MCF 10A (cell line): ENCODE measurements around the gene PHLDB2. TPM values are rescaled to one million over a fixed set of nuclear protein-coding genes. Genes with fewer than 3 reads are reported as not detected.
A peak's percentile ranks its signal among the peaks of the same experiment; 100 is the strongest.

Experiments used
- BruUV-seq: library from RNA; stranded (reverse); fragments of 400-500 nt; replicated peaks from 2 replicates; lab custom pipeline; 2021; lab: Mats Ljungman, UMichigan
- CTCF ChIA-PET: fragments of 300-600 bp; sonication (Branson Sonifier 250); formaldehyde crosslinking; extraction: SDS; loops from one replicate; lab custom pipeline; 2021; ENCODE audit warnings: antibody characterized with exemption, inconsistent platforms; lab: Yijun Ruan, JAX
- POLR2A ChIA-PET: fragments of 300-600, 350-650 bp; sonication (Branson Sonifier 250); formaldehyde crosslinking; extraction: SDS; loops from one replicate; lab custom pipeline; 2020; ENCODE audit warnings: antibody characterized with exemption, inconsistent platforms; lab: Yijun Ruan, JAX
- DNase-seq: peaks from one replicate; pipeline ENCODE4 v3.0.0-alpha.2; 2018; ENCODE audit not compliant: unreplicated experiment
- H3K27ac Mint-ChIP-seq: one replicate; pipeline ENCODE4 v1.8.0; 2022; ENCODE audit warnings: mild to moderate bottlenecking, low read depth, mixed read lengths; ENCODE audit not compliant: unreplicated experiment
- H3K27me3 Mint-ChIP-seq: one replicate; pipeline ENCODE4 v1.8.0; 2022; ENCODE audit warnings: mixed read lengths; ENCODE audit not compliant: insufficient read depth, unreplicated experiment
- H3K36me3 Mint-ChIP-seq: one replicate; pipeline ENCODE4 v1.8.0; 2022; ENCODE audit warnings: mild to moderate bottlenecking, moderate library complexity, mixed read lengths; ENCODE audit not compliant: insufficient read depth, unreplicated experiment
- H3K4me1 Mint-ChIP-seq: one replicate; pipeline ENCODE4 v1.8.0; 2022; ENCODE audit warnings: mixed read lengths; ENCODE audit not compliant: insufficient read depth, unreplicated experiment
- H3K4me3 Mint-ChIP-seq: one replicate; pipeline ENCODE4 v1.8.0; 2022; ENCODE audit warnings: mild to moderate bottlenecking, moderate library complexity, mixed read lengths; ENCODE audit not compliant: unreplicated experiment
- H3K9me3 Mint-ChIP-seq: one replicate; pipeline ENCODE4 v1.8.0; 2022; ENCODE audit warnings: mixed read lengths; ENCODE audit not compliant: unreplicated experiment
- intact Hi-C: fragments of 100-400 bp; cut with micrococcal nuclease; formaldehyde crosslinking; loops from 2 replicates; pipeline ENCODE4 v1.14.1; 2022
- total RNA-seq: library from RNA; stranded (reverse); gene quantifications from 2 replicates; pipeline ENCODE4 v1.2.3, GENCODE V29; 2022
- TF ChIP-seq, protein P1 (sequence below): fragments of 200-600 bp; IDR thresholded peaks from one replicate; pipeline ENCODE4 v1.8.0; 2022; ENCODE audit warnings: antibody characterized with exemption, mild to moderate bottlenecking; ENCODE audit not compliant: unreplicated experiment

Gene PHLDB2
- total RNA-seq, 1 experiment from 2014 or later, result 109 TPM

DNA sequence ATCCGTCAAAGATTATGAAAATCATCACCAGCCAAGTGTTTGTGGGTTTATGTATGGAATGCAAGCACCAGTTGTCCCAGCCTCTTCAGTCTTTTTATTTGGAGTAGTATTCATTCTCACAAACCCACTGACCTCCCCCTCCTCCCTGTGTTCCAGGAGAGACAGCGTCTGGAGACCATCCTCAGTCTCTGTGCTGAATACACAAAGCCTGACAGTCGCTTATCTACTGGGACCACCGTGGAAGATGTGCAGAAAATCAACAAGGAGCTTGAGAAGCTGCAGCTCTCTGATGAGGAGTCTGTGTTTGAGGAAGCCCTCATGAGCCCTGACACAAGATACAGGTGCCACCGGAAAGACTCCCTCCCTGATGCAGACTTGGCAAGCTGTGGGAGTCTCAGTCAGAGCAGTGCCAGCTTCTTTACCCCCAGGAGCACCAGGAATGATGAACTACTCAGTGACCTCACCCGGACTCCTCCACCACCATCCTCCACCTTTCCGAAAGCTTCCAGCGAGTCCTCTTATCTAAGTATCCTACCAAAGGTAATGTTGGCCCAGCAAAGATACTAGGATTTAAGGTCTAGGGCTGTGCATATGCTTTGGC lies 54.2 kb downstream of the PHLDB2 start:
- ChIA-PET CTCF (interaction anchor here (0.5 to 1.7 kb wide), 5 partner anchors 19 to 197 kb away, joined by 3 to 5 read pairs (median 4); no protein-coding TSS in a partner anchor), POLR2A (interaction anchor here (0.9 to 3.3 kb wide), 4 partner anchors 8 to 52 kb away, joined by 3 to 14 read pairs (median 6); no protein-coding TSS in a partner anchor)
- Mint-ChIP-seq H3K27me3 (no peaks in the 10 kb centered on the region), H3K27ac (no peak overlapping the region), H3K4me1 (peaks cover 28% of the 10 kb centered on the region), H3K4me3 (no peak overlapping the region), H3K9me3 (no peaks in the 10 kb centered on the region), H3K36me3 (peaks cover 91% of the 10 kb centered on the region)
- BruUV-seq, result no TSS peak
- TF ChIP-seq, protein P1, sequence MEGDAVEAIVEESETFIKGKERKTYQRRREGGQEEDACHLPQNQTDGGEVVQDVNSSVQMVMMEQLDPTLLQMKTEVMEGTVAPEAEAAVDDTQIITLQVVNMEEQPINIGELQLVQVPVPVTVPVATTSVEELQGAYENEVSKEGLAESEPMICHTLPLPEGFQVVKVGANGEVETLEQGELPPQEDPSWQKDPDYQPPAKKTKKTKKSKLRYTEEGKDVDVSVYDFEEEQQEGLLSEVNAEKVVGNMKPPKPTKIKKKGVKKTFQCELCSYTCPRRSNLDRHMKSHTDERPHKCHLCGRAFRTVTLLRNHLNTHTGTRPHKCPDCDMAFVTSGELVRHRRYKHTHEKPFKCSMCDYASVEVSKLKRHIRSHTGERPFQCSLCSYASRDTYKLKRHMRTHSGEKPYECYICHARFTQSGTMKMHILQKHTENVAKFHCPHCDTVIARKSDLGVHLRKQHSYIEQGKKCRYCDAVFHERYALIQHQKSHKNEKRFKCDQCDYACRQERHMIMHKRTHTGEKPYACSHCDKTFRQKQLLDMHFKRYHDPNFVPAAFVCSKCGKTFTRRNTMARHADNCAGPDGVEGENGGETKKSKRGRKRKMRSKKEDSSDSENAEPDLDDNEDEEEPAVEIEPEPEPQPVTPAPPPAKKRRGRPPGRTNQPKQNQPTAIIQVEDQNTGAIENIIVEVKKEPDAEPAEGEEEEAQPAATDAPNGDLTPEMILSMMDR, result no peak
- intact Hi-C loops, result no loop called here
- no peak for DNase-seq

GRCh38 chr3:111915905-111916304 lies 56.8 kb downstream of the PHLDB2 start:
- ChIA-PET POLR2A (interaction anchor here (0.8 to 1.6 kb wide), 3 partner anchors 10 to 57 kb away, joined by 3 read pairs; partner anchors contain the start of gene PHLDB2), CTCF (interaction anchor here (0.6 to 2.0 kb wide), 3 partner anchors 51 to 200 kb away, joined by 4 to 5 read pairs (median 4); no protein-coding TSS in a partner anchor)
- DNase-seq, result no peak
- Mint-ChIP-seq H3K4me1 (peaks cover 21% of the 10 kb centered on the region), H3K27me3 (no peaks in the 10 kb centered on the region), H3K36me3 (peaks cover 91% of the 10 kb centered on the region), H3K4me3 (no peak overlapping the region), H3K27ac (peak overlapping the region; percentile 43), H3K9me3 (no peaks in the 10 kb centered on the region)
- TF ChIP-seq, protein P1, result no peak
- intact Hi-C loops, result no loop called here
- BruUV-seq, result no TSS peak

- Mint-ChIP-seq H3K36me3 (peaks cover 96% of the 10 kb centered on the region), H3K4me3 (no peak overlapping the region), H3K4me1 (peaks cover 11% of the 10 kb centered on the region), H3K27me3 (no peaks in the 10 kb centered on the region), H3K27ac (no peak overlapping the region), H3K9me3 (no peaks in the 10 kb centered on the region)
- TF ChIP-seq, protein P1, result no peak
- intact Hi-C loops, result no loop called here
- ChIA-PET CTCF (interaction anchor here (1.0 to 1.7 kb wide), 6 partner anchors 8 to 202 kb away, joined by 3 to 4 read pairs (median 3); no protein-coding TSS in a partner anchor), POLR2A (interaction anchor here (1.0 to 1.5 kb wide), 3 partner anchors 12 to 114 kb away, joined by 3 to 4 read pairs (median 4); no protein-coding TSS in a partner anchor)
- DNase-seq, result peak; percentile 39
- no TSS peak for BruUV-seq
Observed at GRCh38 chr3:111917300-111917699, 58.2 kb downstream of the PHLDB2 start.

GRCh38 chr3:111919370-111920065 lies 60.5 kb downstream of the PHLDB2 start:
- TF ChIP-seq, protein P1, result no peak
- Mint-ChIP-seq H3K27ac (peak overlapping the region; percentile 9), H3K36me3 (peaks cover 98% of the 10 kb centered on the region), H3K9me3 (peaks cover 13% of the 10 kb centered on the region), H3K4me1 (peaks cover 33% of the 10 kb centered on the region), H3K27me3 (no peaks in the 10 kb centered on the region), H3K4me3 (no peak overlapping the region)
- ChIA-PET CTCF (interaction anchor here (0.6 to 1.6 kb wide), 10 partner anchors 10 to 792 kb away, joined by 3 to 7 read pairs (median 4); no protein-coding TSS in a partner anchor), POLR2A (interaction anchor here (1.1 to 1.2 kb wide), 3 partner anchors 13 to 17 kb away, joined by 3 read pairs; no protein-coding TSS in a partner anchor)
- DNase-seq, result no peak
- BruUV-seq, result no TSS peak
- intact Hi-C loops, result no loop called here
